ENCODE results near the gene TMEM205.
A peak's percentile ranks its signal among the peaks of the same experiment; 100 is the strongest.

GRCh38 chr19:11382898-11383705 lies 37.0 kb upstream of the TMEM205 start:
- TF ChIP-seq CTCF (IDR thresholded peaks at IDR 0.05) (peak; percentile 60 to 87 (median 78)), POLR2AphosphoS5 (IDR thresholded peaks at IDR 0.05) (no peak), EP300 (IDR thresholded peaks at IDR 0.05) (no peak)
